ENCODE results near the gene IGFLR1.
"Not testable (repeated sequence)": the region's sequence is repeated elsewhere in the genome, so short reads cannot be mapped to it uniquely, and the experiment has no call there.

IGFLR1 gene

DNA sequence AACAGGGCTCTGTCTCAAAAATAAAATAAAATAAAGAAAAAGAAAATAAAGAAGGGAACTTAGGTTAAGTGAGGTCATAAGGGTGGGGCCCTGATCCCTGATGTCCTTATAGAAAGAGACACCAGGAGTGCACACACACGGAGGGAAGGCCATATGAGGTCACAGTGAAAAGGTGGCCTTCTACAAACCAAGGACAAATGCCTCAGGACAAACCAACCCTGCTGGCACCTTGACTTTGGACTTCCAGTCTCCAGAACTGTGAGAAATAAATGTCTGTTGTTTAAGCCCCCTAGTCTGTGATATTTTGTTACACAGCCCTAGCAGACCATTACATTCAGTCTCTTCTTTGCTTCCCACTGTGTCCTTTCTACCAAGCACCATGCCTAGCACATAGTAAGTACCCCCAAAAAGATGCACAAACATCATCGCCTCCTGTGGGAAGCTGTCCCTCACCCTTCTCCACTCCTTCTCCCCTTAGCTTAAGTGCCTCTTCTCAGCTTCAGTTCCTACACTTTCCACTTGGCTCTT, 46.3 kb downstream of the IGFLR1 start:
- DNase-seq (ENCODE audit: low read depth): no peak
- H3K4me3 ChIP-seq (ENCODE audit: control insufficient read depth, low read depth, low read length): no peak overlapping the region
- TF ChIP-seq, protein P1, sequence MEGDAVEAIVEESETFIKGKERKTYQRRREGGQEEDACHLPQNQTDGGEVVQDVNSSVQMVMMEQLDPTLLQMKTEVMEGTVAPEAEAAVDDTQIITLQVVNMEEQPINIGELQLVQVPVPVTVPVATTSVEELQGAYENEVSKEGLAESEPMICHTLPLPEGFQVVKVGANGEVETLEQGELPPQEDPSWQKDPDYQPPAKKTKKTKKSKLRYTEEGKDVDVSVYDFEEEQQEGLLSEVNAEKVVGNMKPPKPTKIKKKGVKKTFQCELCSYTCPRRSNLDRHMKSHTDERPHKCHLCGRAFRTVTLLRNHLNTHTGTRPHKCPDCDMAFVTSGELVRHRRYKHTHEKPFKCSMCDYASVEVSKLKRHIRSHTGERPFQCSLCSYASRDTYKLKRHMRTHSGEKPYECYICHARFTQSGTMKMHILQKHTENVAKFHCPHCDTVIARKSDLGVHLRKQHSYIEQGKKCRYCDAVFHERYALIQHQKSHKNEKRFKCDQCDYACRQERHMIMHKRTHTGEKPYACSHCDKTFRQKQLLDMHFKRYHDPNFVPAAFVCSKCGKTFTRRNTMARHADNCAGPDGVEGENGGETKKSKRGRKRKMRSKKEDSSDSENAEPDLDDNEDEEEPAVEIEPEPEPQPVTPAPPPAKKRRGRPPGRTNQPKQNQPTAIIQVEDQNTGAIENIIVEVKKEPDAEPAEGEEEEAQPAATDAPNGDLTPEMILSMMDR (IDR thresholded peaks at IDR 0.05; ENCODE audit: control insufficient read depth, insufficient read depth, low read depth, low read length, missing control alignments): no peak

DNA sequence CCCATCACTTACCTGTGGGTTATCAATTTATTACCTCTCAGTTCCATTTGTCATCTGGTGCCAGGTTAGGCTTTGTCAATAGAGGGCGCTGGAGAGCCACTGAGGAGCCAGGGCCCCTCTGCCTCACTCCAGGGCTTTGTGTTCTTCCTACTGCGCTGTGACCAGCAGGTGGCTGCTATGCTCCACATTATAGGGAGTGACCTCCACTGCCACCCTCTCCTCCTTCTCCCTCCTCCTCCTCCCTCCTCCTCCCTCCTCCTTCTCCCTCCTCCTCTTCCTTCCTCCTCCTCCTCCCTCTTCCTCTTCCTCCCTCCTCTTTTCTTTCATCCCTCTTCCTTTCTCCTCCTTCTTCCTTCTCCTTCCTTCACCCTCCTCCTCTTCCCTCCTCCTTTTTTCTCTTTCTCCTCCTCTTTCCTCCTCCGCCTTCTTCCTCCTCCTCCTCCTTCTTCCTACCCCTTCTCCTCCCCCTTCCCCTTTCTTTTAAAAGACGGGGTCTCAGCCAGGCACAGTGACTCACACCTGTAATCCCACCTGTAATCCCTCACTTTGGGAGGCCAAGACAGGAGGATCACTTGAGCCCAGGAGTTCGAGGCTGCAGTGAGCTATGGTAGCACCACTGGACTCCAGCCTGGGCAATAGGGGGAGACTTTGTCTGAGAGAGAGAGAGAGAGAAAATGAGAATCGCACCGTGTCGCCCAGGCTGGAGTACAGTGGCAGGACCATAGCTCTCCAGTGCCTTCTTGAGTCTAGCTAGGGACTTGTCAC, 48.2 kb downstream of the IGFLR1 start:
- H3K4me3 ChIP-seq (ENCODE audit: control insufficient read depth, low read depth, low read length): no peak overlapping the region
- TF ChIP-seq, protein P1 (IDR thresholded peaks at IDR 0.05; ENCODE audit: control insufficient read depth, insufficient read depth, low read depth, low read length, missing control alignments): peak; percentile 98
- DNase-seq (ENCODE audit: low read depth): no peak

DNA sequence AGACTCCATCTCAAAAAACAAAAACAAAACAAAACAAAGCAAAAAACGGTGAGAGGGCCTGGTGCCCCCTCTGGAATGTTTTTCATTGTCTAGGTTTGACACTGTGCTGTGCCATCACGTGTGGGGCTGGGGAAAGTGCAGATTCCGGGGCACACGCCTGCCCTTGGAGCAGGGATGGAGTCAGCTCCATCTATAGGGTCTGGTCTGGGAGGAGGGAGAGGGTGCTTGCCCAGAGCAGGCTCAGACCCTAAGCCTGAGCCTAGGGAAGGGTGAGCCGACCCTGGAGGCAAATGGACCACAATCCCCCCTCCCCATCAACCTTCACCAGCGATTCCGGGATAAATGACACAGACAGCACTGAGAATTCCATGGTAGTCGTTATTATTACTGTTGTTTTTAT, 48.8 kb downstream of the IGFLR1 start:
- TF ChIP-seq, protein P1 (IDR thresholded peaks at IDR 0.05; ENCODE audit: control insufficient read depth, insufficient read depth, low read depth, low read length, missing control alignments): no peak
- H3K4me3 ChIP-seq (ENCODE audit: control insufficient read depth, low read depth, low read length): no peak overlapping the region
- DNase-seq (ENCODE audit: low read depth): no peak

DNA sequence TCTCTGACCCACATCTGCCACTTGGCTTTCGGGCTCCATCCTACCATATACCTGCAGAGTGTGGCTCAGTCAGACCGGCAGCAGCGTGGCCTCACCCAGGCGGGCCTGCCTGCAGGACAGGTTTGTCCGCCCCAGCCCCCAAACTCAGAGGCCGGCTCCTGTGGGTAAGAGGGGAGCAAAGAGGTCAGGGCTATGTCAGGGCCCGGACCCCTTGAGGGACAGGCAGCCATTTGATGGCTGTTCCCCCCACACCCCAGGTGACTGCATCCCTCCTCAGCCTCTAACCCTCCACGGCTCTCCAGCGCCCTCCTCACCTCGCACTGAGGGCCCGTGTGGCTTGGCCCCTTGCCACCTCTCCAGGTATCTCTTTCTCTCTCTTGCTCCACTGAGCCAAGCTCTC, 50.2 kb downstream of the IGFLR1 start:
- H3K4me3 ChIP-seq (ENCODE audit: control insufficient read depth, low read depth, low read length): no peak overlapping the region
- TF ChIP-seq, protein P1 (IDR thresholded peaks at IDR 0.05; ENCODE audit: control insufficient read depth, insufficient read depth, low read depth, low read length, missing control alignments): no peak
- no peak for DNase-seq (ENCODE audit: low read depth)

DNA sequence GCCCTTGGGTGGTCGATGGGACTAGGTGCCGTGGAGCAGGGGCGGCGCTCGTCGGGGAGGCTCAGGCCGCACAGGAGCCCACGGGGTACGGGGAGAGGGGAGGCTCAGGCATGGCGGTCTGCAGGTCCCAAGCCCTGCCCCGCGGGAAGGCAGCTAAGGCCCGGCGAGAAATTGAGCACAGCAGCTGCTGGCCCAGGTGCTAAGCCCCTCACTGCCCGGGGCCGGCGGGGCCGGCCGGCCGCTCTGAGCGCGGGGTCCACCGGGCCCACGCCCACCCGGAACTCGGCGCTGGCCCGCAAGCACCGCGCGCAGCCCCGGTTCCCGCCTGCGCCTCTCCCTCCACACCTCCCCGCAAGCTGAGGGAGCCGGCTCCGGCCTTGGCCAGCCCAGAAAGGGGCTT, 51.1 kb downstream of the IGFLR1 start:
- DNase-seq (ENCODE audit: low read depth); H3K4me3 ChIP-seq (ENCODE audit: control insufficient read depth, low read depth, low read length): not testable (repeated sequence)

DNA sequence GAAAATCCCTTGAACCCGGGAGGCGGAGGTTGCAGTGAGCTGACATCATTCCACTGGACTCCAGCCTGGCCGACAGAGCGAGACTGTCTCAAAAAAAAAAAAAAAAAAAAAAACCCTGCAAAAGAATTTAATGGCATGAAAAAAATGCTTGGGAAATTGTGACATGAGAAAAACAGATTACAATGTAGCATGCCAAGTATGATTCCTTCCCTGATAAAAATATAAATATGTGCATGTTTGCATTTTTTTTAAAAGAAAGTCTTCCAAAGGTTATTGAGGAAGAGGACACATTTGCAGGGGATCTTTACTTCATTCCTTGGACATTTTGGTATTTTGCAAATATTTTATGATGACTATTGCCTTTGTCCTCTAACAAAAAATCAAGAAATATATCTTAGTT, 52.4 kb downstream of the IGFLR1 start:
- TF ChIP-seq, protein P1 (IDR thresholded peaks at IDR 0.05; ENCODE audit: control insufficient read depth, insufficient read depth, low read depth, low read length, missing control alignments): no peak
- DNase-seq (ENCODE audit: low read depth): no peak
- no peak overlapping the region for H3K4me3 ChIP-seq (ENCODE audit: control insufficient read depth, low read depth, low read length)
